HCT116 (cell line): ENCODE measurements around the gene DUSP6. TPM values are rescaled to one million over a fixed set of nuclear protein-coding genes. Genes with fewer than 3 reads are reported as not detected.

Source experiments
- ATAC-seq: fragments of 200-7000 bp; cut with Tn5 transposase; 2 replicates; pipeline ENCODE4 v1.9.1; 2020; ENCODE audit warnings: mild to moderate bottlenecking, moderate library complexity
- BruUV-seq: library from RNA; stranded (reverse); fragments of 400-500 nt; replicated peaks from 2 replicates; lab custom pipeline; 2021; lab: Mats Ljungman, UMichigan
- CTCF ChIA-PET: fragments of 300-600 bp; sonication (Branson Sonifier 250); formaldehyde crosslinking; loops from one replicate; lab custom pipeline; 2021; ENCODE audit warnings: antibody characterized with exemption; lab: Charles Lee
- POLR2A ChIA-PET: fragments of 300-600, 350-600 bp; sonication (Branson Sonifier 250); formaldehyde crosslinking; loops from one replicate; lab custom pipeline; 2021; ENCODE audit warnings: antibody characterized with exemption; lab: Charles Lee
- RAD21 ChIA-PET, 2 experiments: fragments of 300-600 bp; sonication (Branson Sonifier 250); formaldehyde crosslinking; loops; one replicate each; lab custom pipeline; 2023; ENCODE audit warnings: low total read pairs in 2 of 2; ENCODE audit not compliant: uncharacterized antibody in 2 of 2, unreplicated experiment in 2 of 2, low non-redundant PET in 1 of 2; lab: Charles Lee
- DNase-seq: peaks from one replicate; pipeline ENCODE4 v3.0.0-alpha.2; 2010; ENCODE audit warnings: low read depth, low spot score
- H2AFZ ChIP-seq: fragments of 200-600 bp; shearing (Covaris generic), sonication (generic); 2 replicates; pipeline ENCODE4 v1.6.1; 2017; ENCODE audit warnings: low read depth, mixed run types, mixed read lengths, antibody characterized with exemption, low read length; ENCODE audit not compliant: poor library complexity, severe bottlenecking
- H3K27ac ChIP-seq: 2 replicates; pipeline ENCODE4 v1.5.1; 2012; ENCODE audit warnings: low read depth, low read length
- H3K27me3 ChIP-seq: fragments of 200-600 bp; sonication (generic); 2 replicates; pipeline ENCODE4 v1.6.1; 2016; ENCODE audit warnings: mixed run types, low read length, mixed read lengths; ENCODE audit not compliant: insufficient read depth
- H3K36me3 ChIP-seq, 2 experiments: fragments of 200-500 bp in 1 of 2; fragments of 200-600 bp in 1 of 2; sonication (Bioruptor generic) in 1 of 2; sonication (generic) in 1 of 2; 2 replicates each; pipeline versions ENCODE4 v1.5.1 to v1.6.1; 2014 to 2016; ENCODE audit warnings: low read length in 2 of 2, inconsistent platforms in 1 of 2, mixed read lengths in 1 of 2, mixed run types in 1 of 2; ENCODE audit not compliant: insufficient read depth in 2 of 2, control insufficient read depth in 1 of 2
- H3K4me1 ChIP-seq, 2 experiments: fragments of 200-600 bp in 1 of 2; sonication (generic) in 1 of 2; 2 replicates each; pipeline versions ENCODE4 v1.5.1 to v1.6.1; 2012 to 2017; ENCODE audit warnings: low read length in 2 of 2, inconsistent platforms in 1 of 2, mild to moderate bottlenecking in 1 of 2, mixed read lengths in 1 of 2, mixed run types in 1 of 2, moderate library complexity in 1 of 2; ENCODE audit not compliant: insufficient read depth in 2 of 2, control insufficient read depth in 1 of 2
- H3K4me2 ChIP-seq: fragments of 200-600 bp; sonication (generic); 2 replicates; pipeline ENCODE4 v1.6.1; 2017; ENCODE audit warnings: mixed run types, low read length, mixed read lengths
- H3K4me3 ChIP-seq, 2 experiments: fragments of 200-600 bp in 1 of 2; sonication (generic) in 1 of 2; replicated peaks in 1 of 2; 2 replicates each; pipeline ENCODE4 v1.5.1; 2011 to 2016; ENCODE audit warnings: low read length in 2 of 2, control low read depth in 1 of 2, low read depth in 1 of 2, mild to moderate bottlenecking in 1 of 2, mixed read lengths in 1 of 2, mixed run types in 1 of 2
- H3K79me2 ChIP-seq: fragments of 200-600 bp; sonication (generic); 2 replicates; pipeline ENCODE4 v1.6.1; 2017; ENCODE audit warnings: mild to moderate bottlenecking, mixed run types, low read length, moderate library complexity, mixed read lengths; ENCODE audit not compliant: insufficient read depth
- H3K9ac ChIP-seq: fragments of 200-600 bp; sonication (generic); 2 replicates; pipeline ENCODE4 v1.6.1; 2016; ENCODE audit warnings: low read length, mixed read lengths
- H3K9me2 ChIP-seq: fragments of 200-600 bp; sonication (generic), shearing (Covaris generic); 2 replicates; pipeline ENCODE4 v1.6.1; 2017; ENCODE audit warnings: mixed run types, mild to moderate bottlenecking, moderate library complexity; ENCODE audit not compliant: insufficient read depth
- H3K9me3 ChIP-seq, 2 experiments: fragments of 200-500 bp in 1 of 2; fragments of 200-600 bp in 1 of 2; sonication (Bioruptor generic) in 1 of 2; sonication (generic) in 1 of 2; 2 replicates each; pipeline ENCODE4 v1.6.1; 2014 to 2017; ENCODE audit warnings: low read length in 2 of 2, mixed read lengths in 2 of 2, inconsistent platforms in 1 of 2, low read depth in 1 of 2, mild to moderate bottlenecking in 1 of 2, mixed run types in 1 of 2, moderate library complexity in 1 of 2; ENCODE audit not compliant: control insufficient read depth in 1 of 2, insufficient read depth in 1 of 2
- H4K20me1 ChIP-seq: fragments of 200-600 bp; sonication (generic), shearing (Covaris generic); 2 replicates; pipeline ENCODE4 v1.6.1; 2017; ENCODE audit warnings: mixed run types, mild to moderate bottlenecking, moderate library complexity; ENCODE audit not compliant: insufficient read depth
- CEBPB ChIP-seq: IDR thresholded peaks from 2 replicates; pipeline ENCODE4 v1.6.1; 2012; ENCODE audit warnings: low read depth
- EGR1 ChIP-seq: IDR thresholded peaks from 2 replicates; pipeline ENCODE4 v1.6.1; 2012; ENCODE audit warnings: low read depth
- ELF1 ChIP-seq: IDR thresholded peaks from 2 replicates; pipeline ENCODE4 v1.6.1; 2012; ENCODE audit warnings: low read depth, borderline replicate concordance
- EZH2 ChIP-seq: fragments of 200-600 bp; sonication (generic); IDR thresholded peaks from 2 replicates; pipeline ENCODE4 v1.6.1; 2017; ENCODE audit warnings: antibody characterized with exemption, mixed run types
- EZH2phosphoT487 ChIP-seq: fragments of 200-600 bp; IDR thresholded peaks from 2 replicates; pipeline ENCODE4 v1.6.1; 2018; ENCODE audit warnings: antibody characterized with exemption, borderline replicate concordance
- JUND ChIP-seq: IDR thresholded peaks from 2 replicates; pipeline ENCODE4 v1.6.1; 2012
- POLR2AphosphoS5 ChIP-seq: IDR thresholded peaks from 2 replicates; pipeline ENCODE4 v1.6.1; 2011; ENCODE audit warnings: mild to moderate bottlenecking, low read depth, low read length, moderate library complexity
- RAD21 ChIP-seq: IDR thresholded peaks from 2 replicates; pipeline ENCODE4 v1.6.1; 2012; ENCODE audit warnings: low read depth, mild to moderate bottlenecking
- SP1 ChIP-seq: IDR thresholded peaks from 2 replicates; pipeline ENCODE4 v1.6.1; 2012; ENCODE audit warnings: low read depth
- SRF ChIP-seq: IDR thresholded peaks from 2 replicates; pipeline ENCODE4 v1.6.1; 2012; ENCODE audit warnings: low read depth
- ZFX ChIP-seq: fragments of 450-650 bp; IDR thresholded peaks from 2 replicates; pipeline ENCODE4 v1.6.1; 2017
- ZNF274 ChIP-seq: fragments of 200-500 bp; sonication (Bioruptor generic); IDR thresholded peaks from 2 replicates; pipeline ENCODE4 v1.6.1; 2014; ENCODE audit warnings: mild to moderate bottlenecking, low read depth, low read length, inconsistent platforms
- intact Hi-C: fragments of 100-400 bp; cut with micrococcal nuclease; formaldehyde crosslinking; loops from 2 replicates; pipeline ENCODE4 v1.10.0; 2022
- total RNA-seq: library from RNA; stranded (reverse); gene quantifications from one replicate; pipeline ENCODE4 v1.2.1, GENCODE V29; 2021; ENCODE audit not compliant: unreplicated experiment
- TF ChIP-seq, protein P1 (sequence below): IDR thresholded peaks from 2 replicates; pipeline ENCODE4 v1.6.1; 2012
- TF ChIP-seq, protein P2 (sequence below): IDR thresholded peaks from 2 replicates; pipeline ENCODE4 v1.6.1; 2011; ENCODE audit warnings: mild to moderate bottlenecking, low read length, moderate library complexity; ENCODE audit not compliant: insufficient replicate concordance; ENCODE audit errors: extremely low read depth
- TF ChIP-seq, protein P3 (sequence below): IDR thresholded peaks from 2 replicates; pipeline ENCODE4 v1.6.1; 2012
- TF ChIP-seq, protein P4 (sequence below): IDR thresholded peaks from 2 replicates; pipeline ENCODE4 v1.6.1; 2012; ENCODE audit warnings: low read depth
- TF ChIP-seq, protein P5 (sequence below), 3 experiments: fragments of 200-600 bp in 1 of 3; sonication (generic) in 1 of 3; IDR thresholded peaks in 2 of 3; conservative IDR thresholded peaks in 1 of 3; 2 replicates each; pipeline ENCODE4 v1.5.1; 2012 to 2017; ENCODE audit warnings: low read depth in 2 of 3, low read length in 2 of 3, antibody characterized with exemption in 1 of 3, borderline replicate concordance in 1 of 3, control low read depth in 1 of 3, mild to moderate bottlenecking in 1 of 3, mixed read lengths in 1 of 3, mixed run types in 1 of 3, moderate library complexity in 1 of 3; ENCODE audit not compliant: insufficient read depth in 1 of 3

Gene DUSP6
- total RNA-seq, 1 experiment from 2014 or later, result 219 TPM

DNA sequence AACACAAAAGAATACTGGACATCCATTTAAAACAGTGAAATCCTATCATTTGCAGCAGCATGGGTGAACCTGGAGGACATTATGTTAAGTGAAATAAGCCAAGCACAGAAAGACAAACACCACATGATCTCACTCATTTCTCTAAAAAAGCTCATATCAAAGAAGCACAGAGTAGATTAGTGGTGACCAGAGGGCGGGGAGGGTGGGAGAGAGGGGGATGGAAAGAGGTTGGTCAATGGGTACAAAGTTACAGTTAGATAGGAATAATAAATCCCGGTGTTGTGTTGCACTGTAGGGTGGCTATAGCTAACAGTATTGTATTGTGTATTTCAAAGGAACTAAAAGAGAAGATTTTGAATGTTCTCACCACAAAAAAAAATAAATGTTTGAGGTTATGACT lies 52.4 kb downstream of the DUSP6 start:
- H3K79me2 ChIP-seq, result no peaks in the 10 kb centered on the region
- no peak overlapping the region for H3K9ac ChIP-seq
- H3K9me2 ChIP-seq, result no peaks in the 10 kb centered on the region
- H3K27me3 ChIP-seq, result no peaks in the 10 kb centered on the region
- H3K9me3 ChIP-seq, result no peaks in the 10 kb centered on the region
- no peak overlapping the region for H3K27ac ChIP-seq
- RAD21 ChIA-PET, result no interaction called here
- no peaks in the 10 kb centered on the region for H4K20me1 ChIP-seq
- no TSS peak for BruUV-seq
- POLR2A ChIA-PET, result no interaction called here
- no peak overlapping the region for H2AFZ ChIP-seq
- intact Hi-C loops, result no loop called here
- DNase-seq, result no peak
- CTCF ChIA-PET, result no interaction called here
- H3K4me2 ChIP-seq, result no peak overlapping the region
- no peaks in the 10 kb centered on the region for H3K36me3 ChIP-seq
- TF ChIP-seq, protein P1, sequence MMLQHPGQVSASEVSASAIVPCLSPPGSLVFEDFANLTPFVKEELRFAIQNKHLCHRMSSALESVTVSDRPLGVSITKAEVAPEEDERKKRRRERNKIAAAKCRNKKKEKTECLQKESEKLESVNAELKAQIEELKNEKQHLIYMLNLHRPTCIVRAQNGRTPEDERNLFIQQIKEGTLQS, result no peak
- no peak for TF ChIP-seq ZFX
- no peak for TF ChIP-seq ZNF274
- TF ChIP-seq SRF, result no peak
- TF ChIP-seq, protein P2, sequence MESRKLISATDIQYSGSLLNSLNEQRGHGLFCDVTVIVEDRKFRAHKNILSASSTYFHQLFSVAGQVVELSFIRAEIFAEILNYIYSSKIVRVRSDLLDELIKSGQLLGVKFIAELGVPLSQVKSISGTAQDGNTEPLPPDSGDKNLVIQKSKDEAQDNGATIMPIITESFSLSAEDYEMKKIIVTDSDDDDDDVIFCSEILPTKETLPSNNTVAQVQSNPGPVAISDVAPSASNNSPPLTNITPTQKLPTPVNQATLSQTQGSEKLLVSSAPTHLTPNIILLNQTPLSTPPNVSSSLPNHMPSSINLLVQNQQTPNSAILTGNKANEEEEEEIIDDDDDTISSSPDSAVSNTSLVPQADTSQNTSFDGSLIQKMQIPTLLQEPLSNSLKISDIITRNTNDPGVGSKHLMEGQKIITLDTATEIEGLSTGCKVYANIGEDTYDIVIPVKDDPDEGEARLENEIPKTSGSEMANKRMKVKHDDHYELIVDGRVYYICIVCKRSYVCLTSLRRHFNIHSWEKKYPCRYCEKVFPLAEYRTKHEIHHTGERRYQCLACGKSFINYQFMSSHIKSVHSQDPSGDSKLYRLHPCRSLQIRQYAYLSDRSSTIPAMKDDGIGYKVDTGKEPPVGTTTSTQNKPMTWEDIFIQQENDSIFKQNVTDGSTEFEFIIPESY, result no peak
- TF ChIP-seq EGR1, result no peak
- TF ChIP-seq EZH2phosphoT487, result no peak
- TF ChIP-seq SP1, result no peak
- no peak for TF ChIP-seq RAD21
- no peak for TF ChIP-seq ELF1
- TF ChIP-seq EZH2, result no peak
- no peak for TF ChIP-seq JUND
- TF ChIP-seq, protein P3, sequence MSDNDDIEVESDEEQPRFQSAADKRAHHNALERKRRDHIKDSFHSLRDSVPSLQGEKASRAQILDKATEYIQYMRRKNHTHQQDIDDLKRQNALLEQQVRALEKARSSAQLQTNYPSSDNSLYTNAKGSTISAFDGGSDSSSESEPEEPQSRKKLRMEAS, result no peak
- TF ChIP-seq POLR2AphosphoS5, result no peak
- TF ChIP-seq, protein P4, sequence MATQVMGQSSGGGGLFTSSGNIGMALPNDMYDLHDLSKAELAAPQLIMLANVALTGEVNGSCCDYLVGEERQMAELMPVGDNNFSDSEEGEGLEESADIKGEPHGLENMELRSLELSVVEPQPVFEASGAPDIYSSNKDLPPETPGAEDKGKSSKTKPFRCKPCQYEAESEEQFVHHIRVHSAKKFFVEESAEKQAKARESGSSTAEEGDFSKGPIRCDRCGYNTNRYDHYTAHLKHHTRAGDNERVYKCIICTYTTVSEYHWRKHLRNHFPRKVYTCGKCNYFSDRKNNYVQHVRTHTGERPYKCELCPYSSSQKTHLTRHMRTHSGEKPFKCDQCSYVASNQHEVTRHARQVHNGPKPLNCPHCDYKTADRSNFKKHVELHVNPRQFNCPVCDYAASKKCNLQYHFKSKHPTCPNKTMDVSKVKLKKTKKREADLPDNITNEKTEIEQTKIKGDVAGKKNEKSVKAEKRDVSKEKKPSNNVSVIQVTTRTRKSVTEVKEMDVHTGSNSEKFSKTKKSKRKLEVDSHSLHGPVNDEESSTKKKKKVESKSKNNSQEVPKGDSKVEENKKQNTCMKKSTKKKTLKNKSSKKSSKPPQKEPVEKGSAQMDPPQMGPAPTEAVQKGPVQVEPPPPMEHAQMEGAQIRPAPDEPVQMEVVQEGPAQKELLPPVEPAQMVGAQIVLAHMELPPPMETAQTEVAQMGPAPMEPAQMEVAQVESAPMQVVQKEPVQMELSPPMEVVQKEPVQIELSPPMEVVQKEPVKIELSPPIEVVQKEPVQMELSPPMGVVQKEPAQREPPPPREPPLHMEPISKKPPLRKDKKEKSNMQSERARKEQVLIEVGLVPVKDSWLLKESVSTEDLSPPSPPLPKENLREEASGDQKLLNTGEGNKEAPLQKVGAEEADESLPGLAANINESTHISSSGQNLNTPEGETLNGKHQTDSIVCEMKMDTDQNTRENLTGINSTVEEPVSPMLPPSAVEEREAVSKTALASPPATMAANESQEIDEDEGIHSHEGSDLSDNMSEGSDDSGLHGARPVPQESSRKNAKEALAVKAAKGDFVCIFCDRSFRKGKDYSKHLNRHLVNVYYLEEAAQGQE, result no peak
- no peak for TF ChIP-seq CEBPB
- TF ChIP-seq, protein P5, sequence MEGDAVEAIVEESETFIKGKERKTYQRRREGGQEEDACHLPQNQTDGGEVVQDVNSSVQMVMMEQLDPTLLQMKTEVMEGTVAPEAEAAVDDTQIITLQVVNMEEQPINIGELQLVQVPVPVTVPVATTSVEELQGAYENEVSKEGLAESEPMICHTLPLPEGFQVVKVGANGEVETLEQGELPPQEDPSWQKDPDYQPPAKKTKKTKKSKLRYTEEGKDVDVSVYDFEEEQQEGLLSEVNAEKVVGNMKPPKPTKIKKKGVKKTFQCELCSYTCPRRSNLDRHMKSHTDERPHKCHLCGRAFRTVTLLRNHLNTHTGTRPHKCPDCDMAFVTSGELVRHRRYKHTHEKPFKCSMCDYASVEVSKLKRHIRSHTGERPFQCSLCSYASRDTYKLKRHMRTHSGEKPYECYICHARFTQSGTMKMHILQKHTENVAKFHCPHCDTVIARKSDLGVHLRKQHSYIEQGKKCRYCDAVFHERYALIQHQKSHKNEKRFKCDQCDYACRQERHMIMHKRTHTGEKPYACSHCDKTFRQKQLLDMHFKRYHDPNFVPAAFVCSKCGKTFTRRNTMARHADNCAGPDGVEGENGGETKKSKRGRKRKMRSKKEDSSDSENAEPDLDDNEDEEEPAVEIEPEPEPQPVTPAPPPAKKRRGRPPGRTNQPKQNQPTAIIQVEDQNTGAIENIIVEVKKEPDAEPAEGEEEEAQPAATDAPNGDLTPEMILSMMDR (IDR thresholded peaks at IDR 0.05 in 2 of 3, conservative IDR thresholded peaks at IDR 0.05 in 1 of 3; ENCODE audit: borderline replicate concordance in 1 of 3, insufficient read depth in 1 of 3, low read depth in 2 of 3, low read length in 2 of 3), result no peak
- no peaks in the 10 kb centered on the region for H3K4me1 ChIP-seq
- no peak for ATAC-seq
- H3K4me3 ChIP-seq, result no peak overlapping the region
